ENCODE measurements around the gene SYNE1.
A peak's percentile ranks its signal among the peaks of the same experiment; 100 is the strongest.

Gene SYNE1

DNA sequence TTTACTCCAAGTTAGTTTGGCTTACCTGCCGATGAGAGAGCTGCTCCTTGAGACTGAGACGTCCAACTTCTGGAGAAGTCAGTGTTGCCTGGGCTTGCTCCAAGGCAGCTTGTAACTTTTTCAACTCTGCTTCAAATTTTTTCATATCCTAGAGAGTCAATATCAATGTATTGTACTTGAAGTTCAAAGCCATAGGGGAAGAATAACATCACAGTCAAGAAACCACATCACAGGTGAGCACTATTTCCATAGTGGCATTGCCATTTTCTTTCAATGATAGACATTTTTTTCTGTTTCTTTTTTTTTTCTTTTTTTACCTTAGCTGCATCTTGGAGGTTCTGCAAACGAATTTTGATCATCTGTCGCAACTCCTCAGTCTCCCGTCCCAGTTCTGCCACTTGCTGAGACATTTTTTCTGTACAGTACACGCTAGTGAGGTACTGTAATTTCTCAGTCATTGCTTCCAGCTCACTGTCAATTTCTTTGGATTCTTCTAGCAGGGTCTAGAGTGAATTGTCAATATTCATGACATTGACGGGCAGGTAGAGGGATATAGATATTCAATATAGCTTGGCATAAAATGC lies 326.7 kb downstream of the SYNE1 start:
- DNase-seq (ENCODE audit: low read depth), result no peak
- H3K4me3 ChIP-seq (ENCODE audit: low read depth, low read length), result no peak overlapping the region
- TF ChIP-seq, protein P1, sequence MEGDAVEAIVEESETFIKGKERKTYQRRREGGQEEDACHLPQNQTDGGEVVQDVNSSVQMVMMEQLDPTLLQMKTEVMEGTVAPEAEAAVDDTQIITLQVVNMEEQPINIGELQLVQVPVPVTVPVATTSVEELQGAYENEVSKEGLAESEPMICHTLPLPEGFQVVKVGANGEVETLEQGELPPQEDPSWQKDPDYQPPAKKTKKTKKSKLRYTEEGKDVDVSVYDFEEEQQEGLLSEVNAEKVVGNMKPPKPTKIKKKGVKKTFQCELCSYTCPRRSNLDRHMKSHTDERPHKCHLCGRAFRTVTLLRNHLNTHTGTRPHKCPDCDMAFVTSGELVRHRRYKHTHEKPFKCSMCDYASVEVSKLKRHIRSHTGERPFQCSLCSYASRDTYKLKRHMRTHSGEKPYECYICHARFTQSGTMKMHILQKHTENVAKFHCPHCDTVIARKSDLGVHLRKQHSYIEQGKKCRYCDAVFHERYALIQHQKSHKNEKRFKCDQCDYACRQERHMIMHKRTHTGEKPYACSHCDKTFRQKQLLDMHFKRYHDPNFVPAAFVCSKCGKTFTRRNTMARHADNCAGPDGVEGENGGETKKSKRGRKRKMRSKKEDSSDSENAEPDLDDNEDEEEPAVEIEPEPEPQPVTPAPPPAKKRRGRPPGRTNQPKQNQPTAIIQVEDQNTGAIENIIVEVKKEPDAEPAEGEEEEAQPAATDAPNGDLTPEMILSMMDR (conservative IDR thresholded peaks at IDR 0.05; ENCODE audit: low read depth, low read length), result no peak

DNA sequence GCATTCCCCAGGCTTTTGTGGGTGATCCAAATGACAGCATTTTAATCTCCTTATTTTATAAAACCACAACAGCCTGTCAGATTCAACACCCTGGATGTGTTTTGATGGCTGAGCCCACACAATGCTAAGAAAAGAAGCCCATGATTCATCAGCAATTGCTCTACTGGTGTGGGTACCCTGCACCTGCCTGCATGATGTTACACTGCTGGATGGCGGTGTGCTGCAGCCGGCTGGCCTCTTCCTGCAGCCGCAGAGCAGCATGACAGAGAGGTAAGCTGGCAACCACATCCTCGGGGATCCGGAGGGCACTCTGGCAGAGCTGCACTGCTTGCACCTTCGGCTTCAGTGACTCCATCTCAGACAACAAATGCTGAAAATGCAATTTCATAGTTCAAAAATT lies 327.5 kb downstream of the SYNE1 start:
- no peak overlapping the region for H3K4me3 ChIP-seq (ENCODE audit: low read depth, low read length)
- TF ChIP-seq, protein P1 (conservative IDR thresholded peaks at IDR 0.05; ENCODE audit: low read depth, low read length), result no peak
- DNase-seq (ENCODE audit: low read depth), result no peak

DNA sequence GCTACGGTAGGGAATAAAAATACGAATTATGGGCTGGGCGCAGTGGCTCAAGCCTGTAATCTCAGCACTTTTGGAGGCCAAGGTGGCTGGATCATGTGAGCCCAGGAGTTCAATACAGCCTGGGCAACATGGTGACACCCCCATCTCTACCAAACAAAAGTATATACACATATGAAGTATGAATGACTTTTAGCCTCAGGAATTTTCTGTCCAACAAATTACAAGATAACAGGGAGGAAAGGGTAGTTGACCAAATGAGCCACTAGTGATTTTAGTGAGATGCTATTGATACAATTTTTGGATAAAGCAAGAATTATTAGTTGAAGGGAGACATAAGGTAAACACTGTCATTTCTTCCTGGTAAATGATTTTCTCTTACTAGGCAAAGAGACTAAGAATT lies 328.2 kb downstream of the SYNE1 start:
- DNase-seq (ENCODE audit: low read depth), result no peak
- TF ChIP-seq, protein P1 (conservative IDR thresholded peaks at IDR 0.05; ENCODE audit: low read depth, low read length), result no peak
- H3K4me3 ChIP-seq (ENCODE audit: low read depth, low read length), result no peak overlapping the region

DNA sequence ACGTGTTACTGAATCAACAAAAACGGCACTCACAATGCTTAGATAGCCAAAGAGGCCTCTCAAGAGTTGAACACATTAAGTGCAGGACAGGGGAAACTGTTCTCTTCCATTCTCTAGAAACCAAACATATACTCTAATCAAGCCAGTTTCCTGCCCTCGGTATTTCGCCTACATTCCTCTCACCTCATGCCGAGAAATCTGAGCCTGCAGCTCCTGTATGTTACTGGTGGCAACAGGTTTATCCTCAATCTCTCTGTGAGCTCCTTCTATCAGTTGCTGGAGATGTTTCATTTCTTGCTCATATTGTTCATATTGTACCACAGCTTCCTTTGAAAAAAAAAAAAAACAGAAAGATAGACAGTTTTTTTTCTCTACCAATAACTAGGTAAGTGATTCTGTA lies 328.9 kb downstream of the SYNE1 start:
- no peak overlapping the region for H3K4me3 ChIP-seq (ENCODE audit: low read depth, low read length)
- no peak for DNase-seq (ENCODE audit: low read depth)
- TF ChIP-seq, protein P1 (conservative IDR thresholded peaks at IDR 0.05; ENCODE audit: low read depth, low read length), result no peak

DNA sequence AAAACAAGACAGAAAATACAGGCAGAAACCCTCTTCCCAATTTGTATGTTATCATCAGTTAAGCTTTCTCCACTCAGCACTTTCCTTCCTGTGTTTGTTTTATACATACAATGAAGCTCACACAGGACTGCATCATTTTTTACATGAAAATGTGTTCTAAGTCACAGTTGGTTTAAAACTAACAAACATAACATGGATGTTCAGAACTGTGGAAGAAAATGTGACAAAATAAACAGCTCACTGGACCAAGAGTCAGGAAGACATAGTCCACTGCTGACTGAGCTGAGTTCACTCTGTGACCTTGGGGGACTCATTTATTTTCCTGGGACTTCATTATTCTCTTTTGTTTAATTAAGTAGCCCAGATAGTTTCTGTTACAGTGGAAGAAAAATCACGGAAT lies 331.5 kb downstream of the SYNE1 start:
- peak; percentile 24 for DNase-seq (ENCODE audit: low read depth)
- TF ChIP-seq, protein P1 (conservative IDR thresholded peaks at IDR 0.05; ENCODE audit: low read depth, low read length), result no peak
- H3K4me3 ChIP-seq (ENCODE audit: low read depth, low read length), result no peak overlapping the region

DNA sequence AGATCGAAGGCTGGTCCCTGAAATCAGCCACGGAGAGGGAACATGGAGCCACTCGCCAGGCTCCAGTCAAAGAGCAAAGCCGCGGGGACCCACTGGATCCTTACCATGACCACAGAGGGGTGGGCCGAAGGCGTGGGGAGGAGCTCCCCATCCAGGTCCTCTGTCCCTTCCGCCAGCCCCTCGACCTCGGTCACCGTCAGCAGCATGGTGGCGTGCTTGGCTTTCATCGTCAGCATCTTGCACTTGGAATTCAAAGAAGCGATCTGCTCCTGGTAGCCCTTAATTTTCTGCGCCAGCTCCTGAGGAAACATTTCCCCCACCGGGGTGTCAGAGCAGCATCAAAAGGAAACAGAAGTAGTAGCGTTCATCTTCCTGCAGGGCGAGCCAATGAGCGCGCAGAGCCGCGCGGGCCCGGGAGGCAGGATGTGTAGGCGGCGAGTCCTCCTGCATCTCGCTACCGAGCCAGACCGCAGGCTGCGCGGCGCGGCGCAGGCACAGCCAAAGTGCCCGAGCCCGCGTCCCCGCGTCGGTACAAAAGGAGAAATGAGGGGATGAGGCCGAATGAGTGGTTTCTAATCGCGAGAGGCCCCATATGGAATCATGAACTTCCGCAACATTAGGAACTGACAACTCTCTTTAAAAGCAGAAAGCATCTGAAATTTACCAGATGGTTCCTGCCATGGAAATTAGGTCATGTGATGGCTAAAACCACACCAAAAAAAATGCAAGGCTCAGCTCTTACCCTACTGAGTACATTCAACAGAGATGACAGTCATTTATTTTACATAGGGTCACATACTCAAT lies 335.2 kb downstream of the SYNE1 start:
- TF ChIP-seq, protein P1 (conservative IDR thresholded peaks at IDR 0.05; ENCODE audit: low read depth, low read length), result peak; percentile 65
- H3K4me3 ChIP-seq (ENCODE audit: low read depth, low read length), result peak overlapping the region; percentile 79
- DNase-seq (ENCODE audit: low read depth), result peak; percentile 95

Measured in choroid plexus epithelial cell (primary cell).